A172 (cell line): Measurements from ENCODE around the gene SLC5A10. TPM values are rescaled to one million over a fixed set of nuclear protein-coding genes. Genes with fewer than 3 reads are reported as not detected.
"Not testable (repeated sequence)": the region's sequence is repeated elsewhere in the genome, so short reads cannot be mapped to it uniquely, and the experiment has no call there.

Source experiments
- DNase-seq: peaks from one replicate; pipeline ENCODE4 v3.0.0-alpha.2; 2015; ENCODE audit warnings: low spot score
- total RNA-seq: library from RNA; depleted of rRNA; stranded (reverse); fragments of >200 nt; shearing (Covaris generic); gene quantifications from 2 replicates; pipeline ENCODE4 v1.2.3, GENCODE V29; 2014; rRNA removed

The SLC5A10 gene
- 0.22 TPM in 1 of 2 replicates, not detected in the other for total RNA-seq

GRCh38 chr17:18951941-18952842, at the start of gene SLC5A10:
TSS of gene SLC5A10 (plus strand) at chr17:18952165. CDS start at chr17:18952206, 41 bp downstream.
- no peak for DNase-seq

GRCh38 chr17:18904482-18904881, 47.5 kb upstream of the SLC5A10 start:
- no peak for DNase-seq

- no peak for DNase-seq
These were observed 46.7 kb upstream of the SLC5A10 start for GRCh38 chr17:18905226-18905625.

GRCh38 chr17:18910326-18910725, 41.6 kb upstream of the SLC5A10 start:
- no peak for DNase-seq

- no peak for DNase-seq
These were observed 41.1 kb upstream of the SLC5A10 start for GRCh38 chr17:18910881-18911280.

GRCh38 chr17:18916816-18917500, 35.0 kb upstream of the SLC5A10 start:
- DNase-seq: peak; percentile 50

- no peak for DNase-seq
These were observed 34.4 kb upstream of the SLC5A10 start for GRCh38 chr17:18917506-18918032.

- DNase-seq: no peak
These were observed 32.0 kb upstream of the SLC5A10 start for GRCh38 chr17:18919963-18920362.

GRCh38 chr17:18920911-18921441, 31.0 kb upstream of the SLC5A10 start:
- DNase-seq: peak; percentile 51

GRCh38 chr17:18921485-18921884, 30.5 kb upstream of the SLC5A10 start:
- no peak for DNase-seq

GRCh38 chr17:18921912-18922451, 30.0 kb upstream of the SLC5A10 start:
- peak; percentile 10 for DNase-seq

- not testable (repeated sequence) for DNase-seq
These were observed 29.4 kb upstream of the SLC5A10 start for GRCh38 chr17:18922596-18922995.

GRCh38 chr17:18925187-18925586, 26.8 kb upstream of the SLC5A10 start:
- DNase-seq: no peak

- DNase-seq: no peak
These were observed 23.3 kb upstream of the SLC5A10 start for GRCh38 chr17:18928628-18929125.

GRCh38 chr17:18932360-18933055, 19.5 kb upstream of the SLC5A10 start:
- DNase-seq: no peak

GRCh38 chr17:18933102-18934058, 18.6 kb upstream of the SLC5A10 start:
- DNase-seq: no peak

- DNase-seq: no peak
These were observed 13.8 kb upstream of the SLC5A10 start for GRCh38 chr17:18937981-18938691.

GRCh38 chr17:18938692-18939023, 13.3 kb upstream of the SLC5A10 start:
- DNase-seq: no peak

GRCh38 chr17:18944646-18945045, 7.3 kb upstream of the SLC5A10 start:
- DNase-seq: no peak
